H1 (cell line): ENCODE results near the gene CUBN. TPM values are rescaled to one million over a fixed set of nuclear protein-coding genes. Genes with fewer than 3 reads are reported as not detected.

ENCODE experiments used
- CTCF ChIA-PET: fragments of 300-600 bp; sonication (Branson Sonifier 250); formaldehyde crosslinking; loops from one replicate; lab custom pipeline; 2021; ENCODE audit not compliant: partially characterized antibody; lab: Charles Lee
- POLR2A ChIA-PET: fragments of 300-600 bp; sonication (Branson Sonifier 250); formaldehyde crosslinking; loops from one replicate; lab custom pipeline; 2021; ENCODE audit warnings: inconsistent platforms; ENCODE audit not compliant: partially characterized antibody; lab: Charles Lee
- DNase-seq, 2 experiments: peaks; one replicate each; pipeline versions ENCODE4 v3.0.0 to v3.0.0-alpha.2; 2010 to 2022; ENCODE audit warnings: low spot score in 2 of 2, low read depth in 1 of 2, mixed read lengths in 1 of 2
- FAIRE-seq: peaks from 2 replicates; lab custom pipeline; 2011; peaks lifted over from hg19 to GRCh38; lab: Jason Lieb, UNC
- H2AFZ ChIP-seq: 2 replicates; pipeline ENCODE4 v1.8.1; 2012; ENCODE audit warnings: low read length, inconsistent platforms
- H2AK5ac ChIP-seq: 2 replicates; pipeline ENCODE4 v1.6.1; 2013; ENCODE audit warnings: low read depth, low read length
- H2BK120ac ChIP-seq: replicated peaks from 2 replicates; pipeline ENCODE3; 2013; ENCODE audit warnings: low read depth, low read length, inconsistent platforms
- H2BK12ac ChIP-seq: 2 replicates; pipeline ENCODE4 v1.6.1; 2013; ENCODE audit warnings: low read depth, low read length
- H2BK15ac ChIP-seq: 2 replicates; pipeline ENCODE4 v1.6.1; 2013; ENCODE audit warnings: low read length
- H2BK20ac ChIP-seq: 2 replicates; pipeline ENCODE4 v1.6.1; 2013; ENCODE audit warnings: low read length
- H2BK5ac ChIP-seq: 2 replicates; pipeline ENCODE4 v1.6.1; 2013; ENCODE audit warnings: low read depth, low read length
- H3K14ac ChIP-seq: 2 replicates; pipeline ENCODE4 v1.6.1; 2013; ENCODE audit warnings: inconsistent platforms; ENCODE audit not compliant: insufficient read length
- H3K18ac ChIP-seq: 2 replicates; pipeline ENCODE4 v1.6.1; 2013; ENCODE audit warnings: low read length; ENCODE audit errors: extremely low read depth
- H3K23ac ChIP-seq: 2 replicates; pipeline ENCODE4 v1.6.1; 2013; ENCODE audit warnings: inconsistent platforms; ENCODE audit not compliant: insufficient read length
- H3K23me2 ChIP-seq: 2 replicates; pipeline ENCODE4 v1.6.1; 2013; ENCODE audit warnings: low read depth, low read length
- H3K27ac ChIP-seq: 2 replicates; pipeline ENCODE4 v1.6.1; 2011; ENCODE audit warnings: low read depth, low read length, inconsistent platforms
- H3K27me3 ChIP-seq, 4 experiments: replicated peaks in 1 of 4; 1 replicate in 1 of 4; 2 replicates in 3 of 4; pipeline versions ENCODE4 v1.6.1 to v1.8.1; 2011 to 2013; ENCODE audit warnings: low read length in 3 of 4, mild to moderate bottlenecking in 3 of 4, inconsistent platforms in 2 of 4, mixed read lengths in 2 of 4, moderate library complexity in 1 of 4; ENCODE audit not compliant: control insufficient read depth in 3 of 4, insufficient read depth in 3 of 4; ENCODE audit errors: extremely low read depth in 1 of 4
- H3K36me3 ChIP-seq, 4 experiments: 2 replicates each; pipeline versions ENCODE4 v1.6.1 to v1.8.1; 2011 to 2013; ENCODE audit warnings: mild to moderate bottlenecking in 4 of 4, low read length in 3 of 4, moderate library complexity in 2 of 4, control low read depth in 1 of 4, inconsistent platforms in 1 of 4; ENCODE audit not compliant: insufficient read depth in 4 of 4, control insufficient read depth in 2 of 4
- H3K4ac ChIP-seq: replicated peaks from 2 replicates; pipeline ENCODE3; 2013; ENCODE audit warnings: low read length, low read depth, mixed read lengths, inconsistent platforms; ENCODE audit not compliant: insufficient read length
- H3K4me1 ChIP-seq, 4 experiments: replicated peaks in 1 of 4; 1 replicate in 1 of 4; 2 replicates in 3 of 4; pipeline versions ENCODE4 v1.6.1 to v1.8.1; 2011 to 2013; ENCODE audit warnings: low read length in 3 of 4, inconsistent platforms in 2 of 4, mixed read lengths in 1 of 4; ENCODE audit not compliant: insufficient read depth in 4 of 4, control insufficient read depth in 3 of 4
- H3K4me2 ChIP-seq, 2 experiments: 2 replicates each; pipeline versions ENCODE4 v1.6.1 to v1.8.1; 2011 to 2013; ENCODE audit warnings: low read depth in 2 of 2, low read length in 2 of 2, control low read depth in 1 of 2, inconsistent platforms in 1 of 2, mild to moderate bottlenecking in 1 of 2; ENCODE audit not compliant: insufficient read depth in 1 of 2
- H3K4me3 ChIP-seq, 4 experiments: fragments of 200-600, 300-600 bp in 1 of 4; sonication (generic), shearing (Covaris generic), sonication (Bioruptor Twin) in 1 of 4; 2 replicates each; pipeline versions ENCODE4 v1.5.1 to v1.8.1; 2011 to 2016; ENCODE audit warnings: low read length in 4 of 4, low read depth in 3 of 4, control low read depth in 2 of 4, inconsistent platforms in 2 of 4, mild to moderate bottlenecking in 2 of 4, mixed read lengths in 1 of 4, moderate library complexity in 1 of 4; ENCODE audit not compliant: insufficient read depth in 2 of 4; ENCODE audit errors: extremely low read depth in 1 of 4
- H3K56ac ChIP-seq: replicated peaks from 2 replicates; pipeline ENCODE3; 2013; ENCODE audit warnings: low read depth, mild to moderate bottlenecking, mixed read lengths, low read length, inconsistent platforms; ENCODE audit not compliant: insufficient read length
- H3K79me1 ChIP-seq: 2 replicates; pipeline ENCODE4 v1.6.1; 2013; ENCODE audit warnings: low read depth, low read length, control low read depth
- H3K79me2 ChIP-seq, 2 experiments: 2 replicates each; pipeline versions ENCODE4 v1.6.1 to v1.8.1; 2012 to 2013; ENCODE audit warnings: low read length in 2 of 2, mild to moderate bottlenecking in 2 of 2, inconsistent platforms in 1 of 2; ENCODE audit not compliant: insufficient read depth in 2 of 2, control insufficient read depth in 1 of 2
- H3K9ac ChIP-seq, 4 experiments: replicated peaks in 1 of 4; 1 replicate in 1 of 4; 2 replicates in 3 of 4; pipeline versions ENCODE4 v1.6.1 to v1.8.1; 2011 to 2013; ENCODE audit warnings: low read depth in 3 of 4, low read length in 3 of 4, control low read depth in 2 of 4, mild to moderate bottlenecking in 2 of 4, moderate library complexity in 2 of 4, inconsistent platforms in 1 of 4; ENCODE audit errors: extremely low read depth in 1 of 4
- H3K9me3 ChIP-seq, 2 experiments: 2 replicates each; pipeline versions ENCODE4 v1.6.1 to v1.8.1; 2012 to 2013; ENCODE audit warnings: mild to moderate bottlenecking in 2 of 2, moderate library complexity in 2 of 2, control low read depth in 1 of 2, inconsistent platforms in 1 of 2, low read depth in 1 of 2, low read length in 1 of 2, mixed read lengths in 1 of 2; ENCODE audit not compliant: insufficient read depth in 2 of 2
- H4K20me1 ChIP-seq, 2 experiments: replicated peaks in 1 of 2; 2 replicates each; pipeline versions ENCODE3 to v1.8.1; 2011 to 2013; ENCODE audit warnings: inconsistent platforms in 2 of 2, low read length in 2 of 2, mild to moderate bottlenecking in 1 of 2; ENCODE audit not compliant: insufficient read depth in 2 of 2, control insufficient read depth in 1 of 2
- H4K5ac ChIP-seq: 2 replicates; pipeline ENCODE4 v1.6.1; 2013; ENCODE audit warnings: low read length, low read depth, mixed read lengths, inconsistent platforms; ENCODE audit not compliant: insufficient read length
- H4K8ac ChIP-seq: 2 replicates; pipeline ENCODE4 v1.8.0; 2013; ENCODE audit warnings: mild to moderate bottlenecking, moderate library complexity, low read length, inconsistent platforms; ENCODE audit not compliant: insufficient read depth; ENCODE audit errors: extremely low read depth
- H4K91ac ChIP-seq: replicated peaks from 2 replicates; pipeline ENCODE3; 2013; ENCODE audit warnings: low read length, mixed read lengths, inconsistent platforms; ENCODE audit not compliant: insufficient read length
- ASH2L ChIP-seq: fragments of 200-600, 300-600 bp; sonication (generic); IDR thresholded peaks from one replicate; pipeline ENCODE4 v1.7.1; 2017; ENCODE audit warnings: low read length
- CEBPB ChIP-seq: IDR thresholded peaks from 2 replicates; pipeline ENCODE4 v1.6.1; 2012; ENCODE audit warnings: low read depth, low read length
- EZH2 ChIP-seq: fragments of 200-600 bp; sonication (generic); IDR thresholded peaks from 2 replicates; pipeline ENCODE4 v1.7.1; 2012; ENCODE audit warnings: low read depth, mild to moderate bottlenecking, moderate library complexity, low read length, inconsistent platforms; ENCODE audit not compliant: severe bottlenecking
- GABPA ChIP-seq: IDR thresholded peaks from 2 replicates; pipeline ENCODE4 v1.6.1; 2011; ENCODE audit warnings: mild to moderate bottlenecking, low read length, moderate library complexity, borderline replicate concordance; ENCODE audit not compliant: insufficient read depth
- HDAC2 ChIP-seq, 2 experiments: fragments of 300-600 bp in 1 of 2; sonication (generic) in 1 of 2; IDR thresholded peaks; 2 replicates each; pipeline ENCODE4 v1.6.1; 2011 to 2012; ENCODE audit warnings: low read depth in 2 of 2, low read length in 2 of 2, mild to moderate bottlenecking in 2 of 2, moderate library complexity in 2 of 2, borderline replicate concordance in 1 of 2, inconsistent platforms in 1 of 2
- JUN ChIP-seq: IDR thresholded peaks from 2 replicates; pipeline ENCODE4 v1.6.1; 2011; ENCODE audit warnings: low read depth, mild to moderate bottlenecking, improper control_type of control experiment, low read length
- JUND ChIP-seq: IDR thresholded peaks from 2 replicates; pipeline ENCODE4 v1.6.1; 2011; ENCODE audit warnings: mild to moderate bottlenecking, improper control_type of control experiment, low read length
- KDM1A ChIP-seq: fragments of 200-600, 300-600 bp; sonication (generic); IDR thresholded peaks from 2 replicates; pipeline ENCODE4 v1.7.1; 2016; ENCODE audit warnings: mild to moderate bottlenecking, low read length, borderline replicate concordance
- NANOG ChIP-seq: IDR thresholded peaks from 2 replicates; pipeline ENCODE4 v1.6.1; 2011; ENCODE audit warnings: low read length, low read depth, mild to moderate bottlenecking, inconsistent platforms; ENCODE audit not compliant: insufficient read depth, poor library complexity, severe bottlenecking
- RNF2 ChIP-seq: fragments of 200-900, 300-1000 bp; sonication (generic); IDR thresholded peaks from 2 replicates; pipeline ENCODE4 v1.7.1; 2016; ENCODE audit warnings: borderline replicate concordance, low read depth, mild to moderate bottlenecking, antibody characterized with exemption, low read length; ENCODE audit not compliant: poor library complexity, severe bottlenecking; ENCODE audit errors: missing control alignments
- SP1 ChIP-seq: IDR thresholded peaks from 2 replicates; pipeline ENCODE4 v1.6.1; 2011; ENCODE audit warnings: low read depth, low read length
- SRF ChIP-seq: IDR thresholded peaks from 2 replicates; pipeline ENCODE4 v1.6.1; 2011; ENCODE audit warnings: mild to moderate bottlenecking, low read depth, low read length, moderate library complexity
- YY1 ChIP-seq: IDR thresholded peaks from 2 replicates; pipeline ENCODE4 v1.6.1; 2011; ENCODE audit warnings: low read depth, mild to moderate bottlenecking, low read length
- WGBS, 2 experiments: shearing (Covaris generic) in 1 of 2; methylation state at CpG; one replicate each; pipeline versions ENCODE4 v1.1.6 to v1.1.7; 2013 to 2015; ENCODE audit warnings: low lambda C conversion rate in 2 of 2, mixed read lengths in 2 of 2, inconsistent platforms in 1 of 2, low coverage in 1 of 2, missing lambda C conversion rate in 1 of 2; ENCODE audit not compliant: insufficient replicate concordance in 2 of 2, insufficient coverage in 1 of 2, insufficient read length in 1 of 2; ENCODE audit errors: extremely low coverage in 1 of 2, missing lambda C conversion rate in 1 of 2; 5-methylcytosine and 5-hydroxymethylcytosine counted together
- polyA plus RNA-seq, 7 experiments: library from polyadenylated mRNA; depleted of rRNA in 3 of 7; stranded (reverse) in 5 of 7; unstranded in 2 of 7; fragments of >200 nt in 5 of 7; fragments of 200-250 nt in 2 of 7; gene quantifications; 1 replicate in 5 of 7; 2 replicates in 1 of 7; 4 replicates in 1 of 7; pipeline versions ENCODE4 v1.2.1 to v1.2.3, GENCODE V29; 2011 to 2013; ENCODE audit warnings: missing spikeins in 2 of 7, mixed read lengths in 2 of 7
- total RNA-seq: library from RNA; stranded (reverse); fragmentation: NEBNext Ultra II Directional; extraction: Animal tissue kit (Norgen Biotek cat#: 25700); gene quantifications from 2 replicates; pipeline ENCODE4 v1.2.1, GENCODE V29; 2021

CUBN gene
- total and polyA plus RNA-seq, 2 of the 8 experiments (the other 6 are each of a cell fraction or from before 2014, with no cell fraction given), result 0.04 to 0.08 TPM

- H4K5ac ChIP-seq, result no peak overlapping the region
- DNase-seq (peak in 1 of 2 experiments; percentile 34), FAIRE-seq (no peak)
- no peak overlapping the region for H3K56ac ChIP-seq
- CTCF ChIA-PET, result interaction anchor here (1.2 kb wide), 1 partner anchor 13 kb away, joined by 5 read pairs; no protein-coding TSS in a partner anchor
- no peak overlapping the region for H3K4me3 ChIP-seq
- H4K20me1 ChIP-seq, result no peaks in the 10 kb centered on the region
- no peak overlapping the region for H3K9ac ChIP-seq
- no peaks in the 10 kb centered on the region for H3K36me3 ChIP-seq
- no peaks in the 10 kb centered on the region for H3K79me1 ChIP-seq
- H3K4ac ChIP-seq, result no peak overlapping the region
- H3K23me2 ChIP-seq, result no peaks in the 10 kb centered on the region
- H3K18ac ChIP-seq, result no peak overlapping the region
- H3K27me3 ChIP-seq, result no peaks in the 10 kb centered on the region
- no peak overlapping the region for H4K8ac ChIP-seq
- no peak overlapping the region for H2BK20ac ChIP-seq
- H4K91ac ChIP-seq, result no peak overlapping the region
- no peak overlapping the region for H2BK120ac ChIP-seq
- H3K14ac ChIP-seq, result no peak overlapping the region
- H3K23ac ChIP-seq, result no peak overlapping the region
- H3K4me1 ChIP-seq, result peaks cover 2 to 6% (median 4%) of the 10 kb centered on the region in 4 experiments; a peak in 3 of 7 replicates
- H3K9me3 ChIP-seq, result no peaks in the 10 kb centered on the region
- POLR2A ChIA-PET, result no interaction called here
- H3K79me2 ChIP-seq, result no peaks in the 10 kb centered on the region
- no peak overlapping the region for H2BK15ac ChIP-seq
- no peak overlapping the region for H2AK5ac ChIP-seq
- H2AFZ ChIP-seq, result no peak overlapping the region
- no peak overlapping the region for H2BK12ac ChIP-seq
- no peak overlapping the region for H3K27ac ChIP-seq
- H2BK5ac ChIP-seq, result no peak overlapping the region
- no peak overlapping the region for H3K4me2 ChIP-seq
- 75% methylated on average over 8 of the region's 8 CpGs; no CpG with 5 or more reads in 1 of the 2 experiments for WGBS, 2 experiments
- TF ChIP-seq KDM1A, result no peak
- TF ChIP-seq YY1, result no peak
- TF ChIP-seq JUN, result no peak
- peak; percentile 37; the same call in 1 of the 2 replicates for TF ChIP-seq JUND
- TF ChIP-seq RNF2, result no peak
- no peak for TF ChIP-seq SP1
- TF ChIP-seq ASH2L, result no peak
- no peak for TF ChIP-seq CEBPB
- TF ChIP-seq HDAC2 (IDR thresholded peaks at IDR 0.05; ENCODE audit: borderline replicate concordance in 1 of 2, low read depth in 2 of 2, low read length in 2 of 2), result no peak
- no peak for TF ChIP-seq EZH2
- TF ChIP-seq GABPA, result no peak
- no peak for TF ChIP-seq SRF
- TF ChIP-seq NANOG, result peak; percentile 8
Observed at GRCh38 chr10:16965740-16966447, 163.7 kb downstream of the CUBN start.
